MM.1S (cell line): Measurements from ENCODE around the gene PXYLP1.
"Not testable (repeated sequence)": the region's sequence is repeated elsewhere in the genome, so short reads cannot be mapped to it uniquely, and the experiment has no call there.

Source experiments
- DNase-seq: peaks from one replicate; pipeline ENCODE4 v3.0.0-alpha.2; 2015
- H2AFZ ChIP-seq: fragments of 300-600 bp; sonication (generic); 2 replicates; pipeline ENCODE4 v1.6.0; 2016; ENCODE audit warnings: antibody characterized with exemption, low read length
- H3F3A ChIP-seq: fragments of 300-600 bp; sonication (generic); 2 replicates; pipeline ENCODE4 v1.6.1; 2016; ENCODE audit warnings: mild to moderate bottlenecking, antibody characterized with exemption, low read length, moderate library complexity, mixed read lengths; ENCODE audit not compliant: insufficient read depth
- H3K27ac ChIP-seq: fragments of 300-600 bp; sonication (generic); 2 replicates; pipeline ENCODE4 v1.5.1; 2016; ENCODE audit warnings: mild to moderate bottlenecking, low read length
- H3K27me3 ChIP-seq: fragments of 300-600 bp; sonication (generic); replicated peaks from 2 replicates; pipeline ENCODE4 v1.6.0; 2016; ENCODE audit warnings: low read length; ENCODE audit not compliant: insufficient read depth
- H3K36me3 ChIP-seq: fragments of 300-600 bp; sonication (generic); replicated peaks from 2 replicates; pipeline ENCODE4 v1.6.1; 2016; ENCODE audit warnings: mild to moderate bottlenecking, low read length, mixed read lengths; ENCODE audit not compliant: insufficient read depth
- H3K4me1 ChIP-seq: fragments of 300-600 bp; sonication (generic); 2 replicates; pipeline ENCODE4 v1.6.1; 2016; ENCODE audit warnings: low read length, mixed read lengths
- H3K4me2 ChIP-seq: fragments of 300-600 bp; sonication (generic); 2 replicates; pipeline ENCODE4 v1.6.0; 2016; ENCODE audit warnings: low read depth, low read length
- H3K4me3 ChIP-seq: fragments of 300-600 bp; sonication (generic); 2 replicates; pipeline ENCODE4 v1.5.1; 2016; ENCODE audit warnings: low read length, mixed read lengths
- H3K79me2 ChIP-seq: fragments of 300-600 bp; sonication (generic); 2 replicates; pipeline ENCODE4 v1.6.1; 2016; ENCODE audit warnings: mixed run types, low read length, mixed read lengths
- H3K9ac ChIP-seq: fragments of 300-600 bp; sonication (generic); 2 replicates; pipeline ENCODE4 v1.6.1; 2016; ENCODE audit warnings: low read length, mixed read lengths
- H3K9me2 ChIP-seq: fragments of 300-600 bp; sonication (generic); replicated peaks from 2 replicates; pipeline ENCODE4 v1.6.1; 2016; ENCODE audit warnings: mild to moderate bottlenecking, low read length, mixed read lengths; ENCODE audit not compliant: insufficient read depth
- H3K9me3 ChIP-seq: fragments of 300-600 bp; sonication (generic); replicated peaks from 2 replicates; pipeline ENCODE4 v1.6.1; 2016; ENCODE audit warnings: mild to moderate bottlenecking, low read length, mixed read lengths; ENCODE audit not compliant: insufficient read depth
- H4K20me1 ChIP-seq: fragments of 300-600 bp; sonication (generic); 2 replicates; pipeline ENCODE4 v1.6.1; 2016; ENCODE audit warnings: mild to moderate bottlenecking, low read length, moderate library complexity, mixed read lengths; ENCODE audit not compliant: insufficient read depth
- EZH2 ChIP-seq: fragments of 300-600 bp; sonication (generic); optimal IDR thresholded peaks from 2 replicates; pipeline ENCODE3; 2017; ENCODE audit warnings: low read depth, mild to moderate bottlenecking, antibody characterized with exemption, low read length, mixed read lengths
- EZH2phosphoT487 ChIP-seq: fragments of 300-600 bp; sonication (generic); IDR thresholded peaks from 2 replicates; pipeline ENCODE4 v1.6.1; 2018; ENCODE audit warnings: antibody characterized with exemption, low read length
- TF ChIP-seq, protein P1 (sequence below): fragments of 300-600 bp; sonication (generic); IDR thresholded peaks from 2 replicates; pipeline ENCODE4 v1.5.1; 2016; ENCODE audit warnings: antibody characterized with exemption, low read length, mixed read lengths

Gene PXYLP1

GRCh38 chr3:141204343-141204742, 27.3 kb upstream of the PXYLP1 start:
- Histone ChIP-seq H3K4me2 (no peak overlapping the region), H3F3A (no peaks in the 10 kb centered on the region), H3K27ac (no peak overlapping the region), H3K79me2 (no peaks in the 10 kb centered on the region), H2AFZ (no peak overlapping the region), H4K20me1 (no peaks in the 10 kb centered on the region), H3K9me3 (no peaks in the 10 kb centered on the region), H3K4me3 (no peak overlapping the region), H3K4me1 (no peaks in the 10 kb centered on the region), H3K9me2 (no peaks in the 10 kb centered on the region), H3K36me3 (no peaks in the 10 kb centered on the region), H3K27me3 (no peaks in the 10 kb centered on the region), H3K9ac (no peak overlapping the region)
- DNase-seq: no peak
- TF ChIP-seq, protein P1, sequence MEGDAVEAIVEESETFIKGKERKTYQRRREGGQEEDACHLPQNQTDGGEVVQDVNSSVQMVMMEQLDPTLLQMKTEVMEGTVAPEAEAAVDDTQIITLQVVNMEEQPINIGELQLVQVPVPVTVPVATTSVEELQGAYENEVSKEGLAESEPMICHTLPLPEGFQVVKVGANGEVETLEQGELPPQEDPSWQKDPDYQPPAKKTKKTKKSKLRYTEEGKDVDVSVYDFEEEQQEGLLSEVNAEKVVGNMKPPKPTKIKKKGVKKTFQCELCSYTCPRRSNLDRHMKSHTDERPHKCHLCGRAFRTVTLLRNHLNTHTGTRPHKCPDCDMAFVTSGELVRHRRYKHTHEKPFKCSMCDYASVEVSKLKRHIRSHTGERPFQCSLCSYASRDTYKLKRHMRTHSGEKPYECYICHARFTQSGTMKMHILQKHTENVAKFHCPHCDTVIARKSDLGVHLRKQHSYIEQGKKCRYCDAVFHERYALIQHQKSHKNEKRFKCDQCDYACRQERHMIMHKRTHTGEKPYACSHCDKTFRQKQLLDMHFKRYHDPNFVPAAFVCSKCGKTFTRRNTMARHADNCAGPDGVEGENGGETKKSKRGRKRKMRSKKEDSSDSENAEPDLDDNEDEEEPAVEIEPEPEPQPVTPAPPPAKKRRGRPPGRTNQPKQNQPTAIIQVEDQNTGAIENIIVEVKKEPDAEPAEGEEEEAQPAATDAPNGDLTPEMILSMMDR: no peak
- TF ChIP-seq EZH2phosphoT487 (no peak), EZH2 (no peak)

DNA sequence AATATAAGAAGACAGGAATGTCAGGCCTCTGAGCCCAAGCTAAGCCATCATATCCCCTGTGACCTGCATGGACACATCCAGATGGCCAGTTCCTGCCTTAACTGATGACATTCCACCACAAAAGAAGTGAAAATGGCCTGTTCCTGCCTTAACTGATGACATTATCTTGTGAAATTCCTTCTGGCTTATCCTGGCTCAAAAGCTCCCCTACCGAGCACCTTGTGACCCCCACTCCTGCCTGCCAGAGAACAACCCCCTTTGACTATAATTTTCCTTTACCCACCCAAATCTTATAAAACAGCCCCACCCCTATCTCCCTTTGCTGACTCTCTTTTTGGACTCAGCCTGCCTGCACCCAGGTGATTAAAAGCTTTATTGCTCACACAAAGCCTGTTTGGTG, 20.3 kb upstream of the PXYLP1 start:
- H4K20me1 ChIP-seq, H3K4me3 ChIP-seq, H3K27me3 ChIP-seq, H3K9ac ChIP-seq, H3K36me3 ChIP-seq, H3K9me3 ChIP-seq, H2AFZ ChIP-seq, H3F3A ChIP-seq, H3K79me2 ChIP-seq, H3K9me2 ChIP-seq, DNase-seq, H3K4me2 ChIP-seq, H3K27ac ChIP-seq, H3K4me1 ChIP-seq: not testable (repeated sequence)

GRCh38 chr3:141212101-141212500, 19.5 kb upstream of the PXYLP1 start:
- no peak overlapping the region for H3K4me3 ChIP-seq
- H3F3A ChIP-seq: no peaks in the 10 kb centered on the region
- no peaks in the 10 kb centered on the region for H3K79me2 ChIP-seq
- TF ChIP-seq, protein P1: no peak
- no peak for TF ChIP-seq EZH2phosphoT487
- TF ChIP-seq EZH2: no peak
- DNase-seq: no peak
- H3K9ac ChIP-seq: no peak overlapping the region
- no peak overlapping the region for H3K27ac ChIP-seq
- no peaks in the 10 kb centered on the region for H4K20me1 ChIP-seq
- no peaks in the 10 kb centered on the region for H3K27me3 ChIP-seq
- H3K4me1 ChIP-seq: no peaks in the 10 kb centered on the region
- H3K36me3 ChIP-seq: no peaks in the 10 kb centered on the region
- no peak overlapping the region for H2AFZ ChIP-seq
- H3K4me2 ChIP-seq: no peak overlapping the region
- no peaks in the 10 kb centered on the region for H3K9me3 ChIP-seq
- no peaks in the 10 kb centered on the region for H3K9me2 ChIP-seq

DNA sequence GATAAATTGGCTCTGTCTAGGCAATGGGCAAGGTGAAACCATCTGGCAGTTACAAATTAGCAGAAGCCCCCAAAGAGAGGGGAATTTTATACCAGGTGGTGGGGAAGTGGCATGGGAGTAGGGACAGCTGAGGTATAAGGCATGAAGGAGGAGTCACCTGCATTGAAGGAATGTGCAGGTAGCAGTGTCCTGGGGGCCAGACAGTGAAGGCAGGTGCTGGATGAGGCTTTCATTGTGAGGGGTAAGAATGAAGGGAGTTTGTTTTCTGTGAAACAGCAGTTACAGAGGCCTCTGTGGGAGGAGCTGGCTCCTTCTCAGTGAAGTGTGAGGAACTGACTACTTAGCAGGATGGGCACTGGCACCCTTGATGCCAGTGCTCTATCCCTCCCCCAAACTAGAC, 19.1 kb upstream of the PXYLP1 start:
- no peak for TF ChIP-seq EZH2phosphoT487
- Histone ChIP-seq H3K4me2 (no peak overlapping the region), H3K9ac (no peak overlapping the region), H3K9me2 (no peaks in the 10 kb centered on the region), H4K20me1 (no peaks in the 10 kb centered on the region), H3K79me2 (no peaks in the 10 kb centered on the region), H3K27ac (no peak overlapping the region), H3K9me3 (no peaks in the 10 kb centered on the region), H3K4me3 (no peak overlapping the region), H3K27me3 (no peaks in the 10 kb centered on the region), H3K36me3 (no peaks in the 10 kb centered on the region), H3F3A (no peaks in the 10 kb centered on the region), H3K4me1 (no peaks in the 10 kb centered on the region), H2AFZ (no peak overlapping the region)
- no peak for DNase-seq
